ENCODE data around the gene PRSS50.

DNA sequence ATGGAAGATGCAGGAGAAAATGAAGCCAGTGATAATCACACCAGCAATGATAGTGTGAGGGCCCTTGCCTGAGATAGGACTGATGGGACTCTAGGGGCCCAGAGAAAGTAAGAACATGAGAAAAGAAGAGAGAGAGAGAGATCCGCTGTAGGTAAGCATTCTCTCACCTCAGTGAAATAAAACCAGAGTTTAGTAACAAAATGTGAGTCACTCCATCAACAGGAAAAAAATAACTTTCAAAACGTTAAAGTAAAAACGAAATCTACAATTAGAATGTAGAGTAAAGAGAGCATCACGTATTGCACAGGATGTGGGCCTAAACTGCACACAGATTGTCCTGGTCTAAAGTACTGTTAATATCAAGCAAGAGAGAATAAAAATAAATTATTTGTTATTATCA, 6.8 kb upstream of the PRSS50 start:
- TF ChIP-seq, protein P1, sequence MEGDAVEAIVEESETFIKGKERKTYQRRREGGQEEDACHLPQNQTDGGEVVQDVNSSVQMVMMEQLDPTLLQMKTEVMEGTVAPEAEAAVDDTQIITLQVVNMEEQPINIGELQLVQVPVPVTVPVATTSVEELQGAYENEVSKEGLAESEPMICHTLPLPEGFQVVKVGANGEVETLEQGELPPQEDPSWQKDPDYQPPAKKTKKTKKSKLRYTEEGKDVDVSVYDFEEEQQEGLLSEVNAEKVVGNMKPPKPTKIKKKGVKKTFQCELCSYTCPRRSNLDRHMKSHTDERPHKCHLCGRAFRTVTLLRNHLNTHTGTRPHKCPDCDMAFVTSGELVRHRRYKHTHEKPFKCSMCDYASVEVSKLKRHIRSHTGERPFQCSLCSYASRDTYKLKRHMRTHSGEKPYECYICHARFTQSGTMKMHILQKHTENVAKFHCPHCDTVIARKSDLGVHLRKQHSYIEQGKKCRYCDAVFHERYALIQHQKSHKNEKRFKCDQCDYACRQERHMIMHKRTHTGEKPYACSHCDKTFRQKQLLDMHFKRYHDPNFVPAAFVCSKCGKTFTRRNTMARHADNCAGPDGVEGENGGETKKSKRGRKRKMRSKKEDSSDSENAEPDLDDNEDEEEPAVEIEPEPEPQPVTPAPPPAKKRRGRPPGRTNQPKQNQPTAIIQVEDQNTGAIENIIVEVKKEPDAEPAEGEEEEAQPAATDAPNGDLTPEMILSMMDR (IDR thresholded peaks at IDR 0.05): no peak
- TF ChIP-seq POLR2A (IDR thresholded peaks at IDR 0.05): no peak

Data from body of pancreas (tissue), 4 donors.